Calu3 (cell line): Measurements from ENCODE around the gene B3GALT5. TPM values are rescaled to one million over a fixed set of nuclear protein-coding genes. Genes with fewer than 3 reads are reported as not detected.

Experiments
- BruUV-seq: library from RNA; stranded (reverse); fragments of 400-500 nt; replicated peaks from 2 replicates; lab custom pipeline; 2021; lab: Mats Ljungman, UMichigan
- CTCF ChIA-PET: fragments of 300-600 bp; sonication (Branson Sonifier 250); formaldehyde crosslinking; loops from one replicate; lab custom pipeline; 2022; ENCODE audit warnings: antibody characterized with exemption; lab: Charles Lee
- DNase-seq: peaks from one replicate; pipeline ENCODE4 v3.0.0; 2022
- H3K27ac Mint-ChIP-seq: one replicate; pipeline ENCODE4 v1.8.0; 2022; ENCODE audit warnings: mixed read lengths; ENCODE audit not compliant: unreplicated experiment
- H3K27me3 Mint-ChIP-seq: one replicate; pipeline ENCODE4 v1.8.0; 2022; ENCODE audit warnings: mixed read lengths; ENCODE audit not compliant: unreplicated experiment
- H3K36me3 Mint-ChIP-seq: one replicate; pipeline ENCODE4 v1.8.0; 2022; ENCODE audit warnings: mild to moderate bottlenecking, moderate library complexity, mixed read lengths; ENCODE audit not compliant: insufficient read depth, unreplicated experiment
- H3K4me1 Mint-ChIP-seq: one replicate; pipeline ENCODE4 v1.8.0; 2022; ENCODE audit warnings: mild to moderate bottlenecking, low read depth, mixed read lengths; ENCODE audit not compliant: unreplicated experiment
- H3K4me3 Mint-ChIP-seq: one replicate; pipeline ENCODE4 v1.8.0; 2022; ENCODE audit warnings: mild to moderate bottlenecking, low read depth, moderate library complexity, mixed read lengths; ENCODE audit not compliant: unreplicated experiment
- H3K9me3 Mint-ChIP-seq: one replicate; pipeline ENCODE4 v1.8.0; 2022; ENCODE audit warnings: low read depth, mixed read lengths; ENCODE audit not compliant: unreplicated experiment
- CTCF ChIP-seq: fragments of 200-600 bp; IDR thresholded peaks from one replicate; pipeline ENCODE4 v1.8.0; 2022; ENCODE audit warnings: antibody characterized with exemption; ENCODE audit not compliant: unreplicated experiment
- intact Hi-C: fragments of 100-400 bp; cut with micrococcal nuclease; formaldehyde crosslinking; loops from one replicate; pipeline ENCODE4 v1.10.0; 2022; ENCODE audit not compliant: unreplicated experiment
- total RNA-seq: library from RNA; stranded (reverse); gene quantifications from 2 replicates; pipeline ENCODE4 v1.2.3, GENCODE V29; 2022

Gene B3GALT5
- total RNA-seq, 1 experiment from 2014 or later = 40.8 TPM

- no peak overlapping the region for H3K4me3 Mint-ChIP-seq
These were observed 11.4 kb upstream of the B3GALT5 start for GRCh38 chr21:39601187-39601928.

GRCh38 chr21:39602076-39602689 is 10.6 kb upstream of the B3GALT5 start:
- CTCF ChIA-PET = no interaction called here
- Mint-ChIP-seq H3K27me3 (peaks cover 9% of the 10 kb centered on the region), H3K4me1 (no peaks in the 10 kb centered on the region), H3K27ac (no peak overlapping the region), H3K36me3 (no peaks in the 10 kb centered on the region), H3K9me3 (no peaks in the 10 kb centered on the region), H3K4me3 (no peak overlapping the region)
- intact Hi-C loops = no loop called here
- DNase-seq = no peak
- BruUV-seq = no TSS peak
- no peak for TF ChIP-seq CTCF

More at GRCh38 chr21:39601187-39601928, 11.4 kb upstream of the B3GALT5 start:
- H3K27ac Mint-ChIP-seq = no peak overlapping the region
- CTCF ChIA-PET = no interaction called here
- BruUV-seq = no TSS peak
- H3K27me3 Mint-ChIP-seq = peaks cover 9% of the 10 kb centered on the region
- H3K4me1 Mint-ChIP-seq = no peaks in the 10 kb centered on the region
- intact Hi-C loops = no loop called here
- DNase-seq = no peak
- no peaks in the 10 kb centered on the region for H3K36me3 Mint-ChIP-seq
- no peak for TF ChIP-seq CTCF
- H3K9me3 Mint-ChIP-seq = no peaks in the 10 kb centered on the region

- Mint-ChIP-seq H3K27ac (no peak overlapping the region), H3K36me3 (no peaks in the 10 kb centered on the region), H3K27me3 (peaks cover 9% of the 10 kb centered on the region), H3K9me3 (no peaks in the 10 kb centered on the region), H3K4me3 (no peak overlapping the region), H3K4me1 (no peaks in the 10 kb centered on the region)
- CTCF ChIA-PET = no interaction called here
- intact Hi-C loops = no loop called here
- no peak for TF ChIP-seq CTCF
- no peak for DNase-seq
- BruUV-seq = no TSS peak
These were observed 9.9 kb upstream of the B3GALT5 start for GRCh38 chr21:39602793-39603192.

GRCh38 chr21:39604951-39605350 is 7.8 kb upstream of the B3GALT5 start:
- CTCF ChIA-PET = no interaction called here
- BruUV-seq = no TSS peak
- H3K27me3 Mint-ChIP-seq = peaks cover 9% of the 10 kb centered on the region
- no peaks in the 10 kb centered on the region for H3K4me1 Mint-ChIP-seq
- no peak for DNase-seq
- H3K27ac Mint-ChIP-seq = no peak overlapping the region
- H3K36me3 Mint-ChIP-seq = no peaks in the 10 kb centered on the region
- H3K9me3 Mint-ChIP-seq = no peaks in the 10 kb centered on the region
- intact Hi-C loops = no loop called here
- TF ChIP-seq CTCF = no peak
- H3K4me3 Mint-ChIP-seq = no peak overlapping the region
